Putamen (tissue), 1 donor: ENCODE results near the gene RIPK3.
"Not testable (repeated sequence)": the region's sequence is repeated elsewhere in the genome, so short reads cannot be mapped to it uniquely, and the experiment has no call there.

Source experiments
- DNase-seq: peaks from one replicate; pipeline ENCODE4 v3.0.0-alpha.2; 2016; ENCODE audit warnings: low spot score

The RIPK3 gene

DNA sequence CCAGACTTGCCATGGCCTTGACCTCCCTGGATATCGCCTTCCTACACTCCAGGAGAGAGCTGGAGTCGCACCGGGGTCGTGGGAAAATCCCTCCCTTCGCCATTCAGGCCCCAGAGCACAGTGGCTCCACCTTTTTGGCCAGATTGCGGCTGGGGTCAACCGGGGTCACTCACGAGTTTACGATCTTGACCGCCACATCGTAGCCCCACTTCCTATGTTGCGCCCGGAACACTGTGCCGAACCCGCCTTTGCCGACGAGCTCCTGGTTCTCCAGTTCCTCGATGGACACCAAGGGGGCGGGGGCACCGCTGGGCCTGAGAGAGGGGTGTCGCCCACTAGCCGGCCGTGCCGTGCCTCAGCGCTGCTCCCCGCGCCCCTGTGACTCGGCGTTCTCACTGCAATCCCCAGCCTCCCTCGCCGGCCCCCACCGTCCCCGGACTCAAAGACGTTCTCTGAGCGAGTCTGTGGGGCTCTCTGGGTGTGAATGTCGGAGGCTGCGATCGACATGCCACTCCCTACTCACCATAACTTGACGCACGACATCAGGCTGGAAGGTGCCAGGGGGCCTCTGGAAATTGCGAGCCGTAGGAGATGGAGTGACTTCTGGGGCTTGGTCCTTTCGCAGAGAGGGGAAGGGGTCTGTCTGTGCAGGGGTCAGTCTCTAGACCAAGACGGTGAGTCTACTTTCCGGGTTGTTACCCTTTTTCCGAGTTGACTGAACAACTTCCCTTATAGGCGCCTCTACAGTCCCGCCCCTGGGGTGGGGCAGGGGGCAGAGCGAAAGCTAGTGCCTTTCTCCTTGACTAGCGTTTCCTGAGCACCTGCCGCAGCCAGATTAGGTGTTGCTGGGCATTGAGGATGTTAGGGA, at the start of gene RIPK3:
TSS of gene RIPK3 (minus strand) at position 708 of the 868 bp plus-strand sequence. CDS start at position 543, 165 bp downstream.
- DNase-seq, result no peak

DNA sequence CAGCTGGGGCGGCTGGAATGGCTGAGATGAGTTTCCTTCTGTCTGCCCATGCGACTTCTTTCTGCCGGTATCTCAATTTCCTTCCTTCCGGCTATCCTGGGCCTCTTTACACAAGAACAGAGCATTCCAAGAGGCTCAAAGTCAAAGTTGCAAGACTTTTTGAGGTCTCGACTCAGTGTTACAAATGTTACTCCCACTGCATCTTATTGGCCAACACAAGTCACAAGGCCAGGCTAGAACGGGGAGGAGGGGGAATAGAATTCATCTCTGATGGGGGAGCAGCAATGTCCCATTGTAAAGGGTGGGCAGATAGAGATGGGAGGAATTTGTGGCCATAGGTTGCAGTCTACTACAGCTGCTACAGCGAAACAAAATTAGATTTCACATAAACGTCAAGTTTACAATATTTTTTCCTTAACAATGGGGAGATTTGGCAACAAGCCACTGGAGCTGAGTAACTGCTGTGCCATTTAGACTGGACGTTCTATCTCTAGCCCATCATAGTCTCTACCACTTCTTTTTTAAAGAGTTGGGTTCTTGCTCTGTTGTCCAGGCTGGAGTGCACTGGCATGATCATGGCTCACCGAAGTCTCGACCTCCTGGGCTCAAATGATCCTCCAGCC, 49.5 kb upstream of the RIPK3 start:
- no peak for DNase-seq

DNA sequence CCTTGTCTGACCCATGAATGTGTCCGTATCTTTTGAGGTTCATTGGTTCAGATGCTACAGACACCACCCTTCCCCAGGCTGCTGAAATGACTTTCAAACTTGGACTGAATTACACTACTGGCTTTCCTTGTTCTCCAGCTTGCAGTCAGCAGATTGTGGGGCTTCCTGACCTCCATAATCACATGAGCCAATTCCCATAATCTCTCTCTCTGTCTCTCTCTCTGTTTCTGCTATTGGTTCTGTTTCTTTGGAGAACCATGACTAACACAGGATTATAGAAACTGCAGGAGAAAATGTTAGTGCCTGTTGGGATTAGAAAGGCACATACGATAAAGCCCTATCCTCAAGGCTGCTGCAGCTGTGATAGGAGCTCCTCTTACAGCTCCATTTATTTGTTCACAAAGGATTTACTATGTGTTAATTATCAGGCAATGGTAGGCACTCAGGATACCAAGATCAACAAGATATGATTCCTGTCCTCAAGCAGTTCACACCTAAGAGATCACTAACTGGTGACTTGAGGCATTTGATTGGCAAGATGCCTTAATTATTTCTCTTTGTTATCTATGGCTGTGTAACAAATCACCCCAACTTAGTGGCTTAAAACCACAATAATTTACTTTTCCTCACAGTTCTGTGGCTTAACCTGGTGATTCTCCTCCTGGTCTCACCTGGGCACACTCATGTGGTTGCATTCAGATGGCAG, 48.8 kb upstream of the RIPK3 start:
- no peak for DNase-seq

DNA sequence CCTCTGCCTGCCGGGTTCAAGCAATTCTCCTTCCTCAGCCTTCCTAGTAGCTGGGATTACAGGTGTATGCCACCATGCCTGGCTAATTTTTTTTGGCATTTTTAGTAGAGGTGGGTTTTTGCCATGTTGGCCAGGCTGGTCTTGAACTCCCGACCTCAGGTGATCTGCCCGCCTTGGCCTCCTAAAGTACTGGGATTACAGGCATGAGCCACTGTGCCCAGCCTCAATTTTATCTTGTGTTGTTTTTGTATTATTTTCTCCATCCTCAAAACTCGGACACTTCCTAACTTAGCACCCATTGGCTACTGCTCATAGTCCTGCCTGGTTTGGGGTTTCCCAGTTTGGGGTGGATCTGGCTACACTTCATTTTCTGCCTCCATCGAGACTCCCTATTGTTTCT, 47.8 kb upstream of the RIPK3 start:
- not testable (repeated sequence) for DNase-seq

- DNase-seq, result no peak
These were observed 47.2 kb upstream of the RIPK3 start for GRCh38 chr14:24387009-24387345.

DNA sequence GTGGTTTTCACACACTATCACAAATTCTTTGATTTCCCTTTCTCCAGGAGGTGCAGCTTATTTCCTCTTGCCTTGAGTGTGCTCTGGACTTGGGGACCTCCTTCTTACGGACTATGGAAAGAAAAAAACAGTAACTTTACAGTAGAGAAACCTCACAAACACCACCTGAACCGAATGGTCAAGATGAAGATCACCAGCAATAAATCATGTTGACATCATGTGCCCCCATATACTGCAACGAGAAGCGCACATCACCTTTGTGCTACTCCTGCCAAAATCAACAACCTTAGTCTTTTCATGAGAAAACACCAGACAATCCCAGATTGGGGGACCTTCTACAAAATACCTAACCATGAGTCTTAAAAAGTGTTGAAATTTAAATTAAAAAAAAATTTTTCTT, 45.7 kb upstream of the RIPK3 start:
- no peak for DNase-seq

- no peak for DNase-seq
These were observed 44.4 kb upstream of the RIPK3 start for GRCh38 chr14:24384169-24384568.

- no peak for DNase-seq
These were observed 42.2 kb upstream of the RIPK3 start for GRCh38 chr14:24382064-24382371.

- DNase-seq, result no peak
These were observed 41.7 kb upstream of the RIPK3 start for GRCh38 chr14:24381363-24382063.

DNA sequence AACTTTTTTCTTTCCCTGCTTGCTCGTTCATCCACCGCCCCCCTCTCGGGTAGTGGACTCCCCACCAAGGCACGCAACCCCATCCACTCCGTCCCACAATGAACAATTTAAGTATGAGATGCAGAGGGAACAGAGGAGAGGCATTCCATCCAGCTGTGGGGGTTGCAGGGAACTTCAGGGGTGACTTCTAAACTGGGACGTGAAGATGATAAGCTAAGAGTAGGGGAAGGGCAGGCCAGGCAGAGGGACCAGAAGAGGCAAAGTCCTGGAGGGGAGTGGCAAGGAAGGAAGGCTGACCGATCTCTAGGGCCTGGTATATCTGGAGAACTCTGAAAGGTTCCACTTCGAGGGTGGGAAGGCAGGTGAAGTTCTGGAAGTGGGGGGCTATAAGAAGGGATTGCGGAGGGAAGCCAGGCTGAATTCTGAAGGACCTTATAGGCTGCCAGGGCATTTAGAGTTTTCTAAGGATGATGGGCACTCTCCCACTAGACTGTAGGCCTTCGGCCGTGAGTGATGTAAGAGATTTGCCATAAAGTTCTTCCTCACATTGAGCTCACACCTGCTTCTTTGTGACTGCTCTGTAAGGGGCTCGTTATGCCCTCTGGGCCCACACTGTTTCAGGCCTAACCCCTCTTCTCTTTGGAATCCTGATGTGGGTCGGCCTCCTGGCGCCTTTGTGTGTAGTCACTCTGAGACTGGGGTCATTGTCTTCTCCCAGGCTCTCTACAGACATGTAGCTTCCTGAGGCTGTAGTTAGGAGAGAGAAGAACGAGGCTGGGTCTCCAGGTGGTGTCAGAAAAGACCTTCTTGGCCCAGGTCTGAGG, 40.3 kb upstream of the RIPK3 start:
- no peak for DNase-seq

GRCh38 chr14:24378981-24379906, 39.5 kb upstream of the RIPK3 start:
- DNase-seq, result no peak

DNA sequence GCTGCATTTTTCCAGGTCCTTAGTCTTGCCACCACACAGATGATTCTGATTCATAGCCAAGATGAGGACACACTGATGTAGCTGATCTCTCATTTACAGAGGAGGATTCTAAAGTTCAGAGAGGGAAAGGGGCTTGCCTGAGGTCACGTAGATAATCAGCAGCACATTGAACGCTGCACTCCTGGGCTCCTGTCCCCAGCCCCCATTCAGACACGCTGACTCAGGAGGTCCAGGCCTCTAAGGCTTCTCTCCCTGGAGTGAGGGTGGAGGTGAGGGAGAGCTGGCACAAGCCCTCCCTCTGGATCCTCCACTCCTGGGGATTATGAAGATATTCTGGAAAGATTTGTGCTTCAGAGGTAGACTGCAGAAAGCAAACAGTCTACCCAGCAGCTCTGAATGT, 38.5 kb upstream of the RIPK3 start:
- DNase-seq, result no peak

DNA sequence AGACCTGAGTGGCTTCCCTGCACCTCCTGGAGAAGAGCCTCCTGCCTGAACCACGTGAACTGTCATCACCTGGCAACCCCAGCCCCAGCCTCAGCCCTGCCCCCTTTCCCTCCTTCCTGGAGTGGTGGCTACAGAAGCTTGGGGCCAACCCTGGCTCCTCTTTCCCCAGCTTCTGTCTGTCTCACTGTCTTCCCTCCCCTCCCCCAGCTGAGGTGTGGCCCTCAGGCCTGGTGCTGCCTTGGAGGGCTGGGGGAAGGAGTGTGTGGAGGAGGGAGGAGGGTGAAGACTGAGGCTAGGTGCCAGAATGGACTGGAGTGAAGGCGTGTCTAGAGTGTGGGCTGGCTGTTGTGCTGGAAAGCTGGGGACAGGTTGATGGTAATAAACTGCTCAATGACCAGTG, 37.9 kb upstream of the RIPK3 start:
- no peak for DNase-seq

DNA sequence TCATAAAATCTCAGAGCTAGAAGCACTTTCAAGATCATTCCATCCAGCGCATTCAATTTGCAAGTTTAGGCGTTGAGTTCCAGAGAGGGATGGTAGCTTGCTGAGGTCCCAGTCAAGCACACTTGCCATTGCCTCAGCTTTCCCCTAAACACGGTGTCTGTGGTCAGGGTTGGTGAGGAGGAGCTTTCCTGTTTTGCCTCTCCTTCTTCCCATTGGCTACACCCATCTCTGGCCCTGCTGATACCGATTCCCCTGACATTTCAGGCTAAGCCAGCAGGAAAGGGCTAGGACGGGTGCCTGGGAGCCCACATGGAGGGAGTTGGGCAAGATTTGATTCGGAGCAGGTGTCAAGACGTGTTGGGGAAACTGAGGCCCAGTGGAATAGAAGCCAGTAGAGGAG, 37.3 kb upstream of the RIPK3 start:
- no peak for DNase-seq

- DNase-seq, result no peak
These were observed 36.8 kb upstream of the RIPK3 start for GRCh38 chr14:24376448-24377070.

DNA sequence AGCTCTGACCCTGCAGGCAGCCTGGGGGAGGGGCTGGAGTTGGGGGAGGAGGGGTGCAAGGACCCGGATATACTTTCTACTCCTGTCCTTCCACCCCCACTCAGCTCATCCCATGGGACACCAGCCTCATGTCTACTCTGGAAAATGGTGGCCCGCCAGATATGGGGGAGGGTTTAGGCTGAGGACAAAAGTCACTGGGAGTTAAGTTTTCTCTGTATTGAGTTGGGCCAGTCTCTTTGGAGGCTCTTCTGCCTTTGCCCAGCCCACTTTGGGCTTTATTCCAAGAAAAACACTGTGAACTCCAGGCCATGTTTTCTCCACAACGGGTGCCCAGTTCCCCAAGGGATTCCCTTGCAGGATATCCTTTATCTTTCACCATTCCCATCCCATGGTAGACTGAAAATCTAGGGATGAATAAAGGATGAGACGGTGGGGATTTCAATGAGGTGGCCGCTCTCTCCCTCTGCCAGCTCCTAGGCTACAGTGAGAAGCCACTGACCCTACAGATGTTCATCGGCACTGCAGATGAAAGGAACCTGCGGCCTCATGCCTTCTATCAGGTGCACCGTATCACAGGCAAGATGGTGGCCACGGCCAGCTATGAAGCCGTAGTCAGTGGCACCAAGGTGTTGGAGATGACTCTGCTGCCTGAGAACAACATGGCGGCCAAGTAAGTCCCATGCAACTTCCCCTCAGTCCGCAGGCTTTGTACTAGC, 33.1 kb upstream of the RIPK3 start:
- no peak for DNase-seq

GRCh38 chr14:24371605-24372004, 31.8 kb upstream of the RIPK3 start:
- not testable (repeated sequence) for DNase-seq

DNA sequence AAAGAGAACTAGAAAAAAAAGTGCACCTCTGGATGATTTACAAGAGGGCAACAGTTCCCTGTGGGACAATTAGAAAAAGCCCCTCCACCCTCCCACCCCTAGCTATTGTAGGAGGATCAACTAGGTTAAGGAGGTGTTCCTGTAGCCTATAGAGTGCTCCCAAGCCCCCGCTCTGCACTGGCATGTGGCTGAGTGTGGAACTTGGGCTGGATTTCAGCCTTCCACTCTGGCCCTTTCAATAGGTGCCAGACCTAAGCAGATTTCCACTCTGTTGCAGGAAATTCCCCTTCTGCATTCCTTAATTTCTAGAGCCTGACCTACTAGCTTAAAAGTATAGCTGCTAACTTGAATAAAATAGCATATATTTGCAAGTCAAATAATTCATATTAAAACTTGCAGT, 31.0 kb upstream of the RIPK3 start:
- no peak for DNase-seq

- DNase-seq, result no peak
These were observed 30.3 kb upstream of the RIPK3 start for GRCh38 chr14:24369907-24370687.
